T-helper 1 cell treated with Interleukin-12 subunit alpha and Interleukin-12 subunit beta and Interleukin-4 antibody, amounts not matched to agents 30 ng/mL and 1 ng/mL, for 36 hours (primary cell): Measurements from ENCODE around the gene ESR1. TPM values are rescaled to one million over a fixed set of nuclear protein-coding genes. Genes with fewer than 3 reads are reported as not detected.

Experiments used
- intact Hi-C: fragments of 100-400 bp; cut with micrococcal nuclease; formaldehyde crosslinking; loops from one replicate; pipeline ENCODE4 v1.15.1; 2024
- total RNA-seq: library from RNA; stranded (reverse); gene quantifications from 2 replicates; pipeline ENCODE4 v1.2.3, GENCODE V29; 2022

Gene ESR1
- total RNA-seq = 3.6 and 4.8 TPM in 2 replicates

DNA sequence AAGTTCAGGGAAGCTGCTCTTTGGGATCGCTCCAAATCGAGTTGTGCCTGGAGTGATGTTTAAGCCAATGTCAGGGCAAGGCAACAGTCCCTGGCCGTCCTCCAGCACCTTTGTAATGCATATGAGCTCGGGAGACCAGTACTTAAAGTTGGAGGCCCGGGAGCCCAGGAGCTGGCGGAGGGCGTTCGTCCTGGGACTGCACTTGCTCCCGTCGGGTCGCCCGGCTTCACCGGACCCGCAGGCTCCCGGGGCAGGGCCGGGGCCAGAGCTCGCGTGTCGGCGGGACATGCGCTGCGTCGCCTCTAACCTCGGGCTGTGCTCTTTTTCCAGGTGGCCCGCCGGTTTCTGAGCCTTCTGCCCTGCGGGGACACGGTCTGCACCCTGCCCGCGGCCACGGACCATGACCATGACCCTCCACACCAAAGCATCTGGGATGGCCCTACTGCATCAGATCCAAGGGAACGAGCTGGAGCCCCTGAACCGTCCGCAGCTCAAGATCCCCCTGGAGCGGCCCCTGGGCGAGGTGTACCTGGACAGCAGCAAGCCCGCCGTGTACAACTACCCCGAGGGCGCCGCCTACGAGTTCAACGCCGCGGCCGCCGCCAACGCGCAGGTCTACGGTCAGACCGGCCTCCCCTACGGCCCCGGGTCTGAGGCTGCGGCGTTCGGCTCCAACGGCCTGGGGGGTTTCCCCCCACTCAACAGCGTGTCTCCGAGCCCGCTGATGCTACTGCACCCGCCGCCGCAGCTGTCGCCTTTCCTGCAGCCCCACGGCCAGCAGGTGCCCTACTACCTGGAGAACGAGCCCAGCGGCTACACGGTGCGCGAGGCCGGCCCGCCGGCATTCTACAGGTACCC is at the start of gene ESR1:
ESR1 (plus strand) TSS at position 170 of the 858 bp plus-strand sequence; CDS start at position 401, 231 bp downstream.
- intact Hi-C loops = loop anchor here (2.0 kb wide), 2 partner anchors 43 to 117 kb away; no protein-coding TSS in a partner anchor

DNA sequence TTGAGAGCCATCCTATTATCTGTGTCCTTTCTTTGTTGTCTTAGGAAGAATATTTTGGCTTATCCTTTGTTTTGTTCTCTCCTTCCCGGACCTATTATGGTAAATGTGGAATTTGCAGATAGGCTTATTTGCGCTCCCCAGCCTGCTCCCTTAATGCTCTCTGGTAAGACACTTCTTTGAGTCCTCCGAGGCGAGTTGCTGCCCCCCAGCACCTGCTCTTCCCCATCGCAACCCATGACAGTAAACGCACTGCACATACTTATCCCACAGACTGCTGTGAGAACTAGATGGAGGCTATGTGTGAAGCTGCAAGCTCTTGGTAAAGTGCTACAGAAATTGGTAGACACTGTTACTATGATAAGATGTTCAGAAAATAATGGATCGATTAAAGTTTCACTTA is 47.0 kb upstream of the ESR1 start:
- intact Hi-C loops = no loop called here

DNA sequence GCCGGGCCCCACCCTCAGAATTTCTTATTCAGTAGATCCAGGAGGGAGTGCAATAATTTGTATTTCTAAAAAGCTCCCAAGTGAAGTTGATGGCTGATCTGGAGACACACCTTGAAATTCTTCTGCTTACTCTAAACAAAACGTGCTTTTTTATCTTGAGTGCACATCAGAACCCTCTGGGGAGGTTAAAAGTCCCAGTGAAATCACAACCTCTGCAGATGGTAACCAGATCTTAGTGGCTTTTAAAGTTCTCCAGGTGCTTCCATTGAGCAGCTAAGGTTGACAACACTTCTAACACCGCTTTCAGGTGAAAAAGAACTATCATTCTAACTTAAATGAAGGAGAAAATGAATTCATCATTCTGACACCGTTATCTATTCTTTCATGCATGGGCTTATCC is 45.6 kb upstream of the ESR1 start:
- intact Hi-C loops = no loop called here

DNA sequence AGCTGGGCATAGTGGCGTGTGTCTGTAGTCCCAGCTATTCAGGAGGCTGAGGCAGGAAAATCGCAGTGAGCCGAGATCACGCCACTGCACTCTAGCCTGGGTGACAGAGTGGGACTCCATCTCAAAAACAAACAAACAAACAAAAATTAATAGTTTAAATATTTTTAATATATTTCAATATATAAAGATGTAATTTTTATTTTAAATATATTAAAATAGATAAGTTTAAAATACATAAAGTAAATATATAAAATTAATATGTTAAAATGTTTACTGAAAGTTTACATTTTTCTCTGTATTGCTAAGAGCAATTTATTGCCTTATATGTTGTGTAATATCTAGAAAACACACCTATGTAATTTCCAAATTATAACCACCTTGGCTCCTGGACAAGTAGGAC is 44.7 kb upstream of the ESR1 start:
- intact Hi-C loops = no loop called here

DNA sequence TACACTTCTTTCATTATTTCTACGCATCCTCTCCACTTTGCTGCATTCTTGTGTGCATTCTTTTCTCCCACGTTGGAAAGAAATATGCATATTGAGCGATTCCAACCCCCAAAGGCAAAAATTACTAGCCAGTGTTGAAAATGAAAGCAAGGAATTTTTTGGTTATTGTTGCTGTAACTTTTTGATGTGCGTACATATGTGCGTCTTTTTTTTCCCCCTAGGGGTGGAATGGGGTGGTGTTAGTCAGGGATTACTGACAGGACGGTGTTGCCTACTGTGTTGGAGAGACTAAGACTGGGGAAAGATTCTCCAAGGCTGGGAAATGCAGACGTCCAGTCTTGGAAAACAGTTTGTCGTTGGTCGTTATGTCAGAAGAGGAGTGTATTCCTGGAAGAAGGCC is 44.2 kb upstream of the ESR1 start:
- intact Hi-C loops = no loop called here

DNA sequence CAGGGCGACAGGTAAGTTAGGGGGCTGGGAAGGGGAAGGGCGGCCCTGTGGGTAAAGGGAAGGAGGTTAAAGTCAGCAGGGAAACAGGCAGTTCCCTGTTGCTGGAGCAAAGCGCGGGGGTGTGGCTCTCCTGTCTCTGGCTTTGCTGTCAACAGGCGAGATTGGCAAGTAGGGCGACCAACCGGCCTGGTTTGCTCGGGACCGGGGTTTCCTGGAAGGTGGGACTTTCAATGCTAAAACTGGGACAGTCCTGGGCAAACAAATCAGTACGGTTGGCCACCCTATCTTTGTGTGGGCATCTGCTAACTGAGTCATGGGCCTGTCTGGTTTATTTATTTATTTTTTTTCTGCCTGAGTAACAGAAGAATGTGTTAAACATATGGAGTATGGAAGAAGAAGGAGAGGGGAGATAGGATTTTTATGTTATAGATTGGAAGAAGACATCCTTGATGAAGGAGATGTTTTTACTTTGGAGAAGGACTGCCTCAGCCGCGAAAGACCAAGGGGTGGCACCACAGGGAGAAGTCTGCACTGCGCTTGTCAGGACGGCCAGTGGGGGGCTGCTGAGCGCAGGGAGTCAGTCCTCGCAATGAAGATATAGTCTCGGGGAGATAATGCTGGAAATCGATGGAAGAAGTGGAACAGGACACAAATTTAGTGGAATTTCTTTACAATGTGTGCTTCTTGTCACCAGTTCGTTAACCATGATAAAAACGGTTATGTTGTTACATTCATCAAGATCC is 43.4 kb upstream of the ESR1 start:
- intact Hi-C loops = loop anchor here (2.0 kb wide), 4 partner anchors 41 to 537 kb away; partner anchors contain the start of gene ESR1

DNA sequence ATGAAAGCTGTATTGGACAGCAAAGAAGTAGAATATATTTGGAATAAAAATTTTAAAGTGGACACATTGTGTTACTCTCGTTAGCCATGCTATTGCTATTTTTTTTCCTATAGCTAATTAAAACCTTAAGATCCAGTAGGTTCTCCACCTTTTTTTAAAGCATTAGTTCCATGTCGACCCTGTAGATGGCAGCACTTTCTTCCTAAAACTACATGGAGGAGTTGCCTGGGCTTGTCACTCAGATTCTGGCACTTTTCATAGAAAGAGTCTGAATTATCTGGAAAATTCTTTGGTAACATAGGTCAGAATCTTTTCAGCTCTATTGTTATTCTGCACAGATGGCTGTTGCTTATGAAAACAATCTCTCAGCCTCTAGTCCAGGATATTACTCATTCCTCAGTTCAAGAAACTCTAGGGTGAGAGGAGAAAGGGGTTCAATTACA is 42.0 kb upstream of the ESR1 start:
- intact Hi-C loops = loop anchor here (1.0 to 5.0 kb wide), 12 partner anchors 41 to 1217 kb away; partner anchors contain the start of genes ESR1, FBXO5 and RMND1

DNA sequence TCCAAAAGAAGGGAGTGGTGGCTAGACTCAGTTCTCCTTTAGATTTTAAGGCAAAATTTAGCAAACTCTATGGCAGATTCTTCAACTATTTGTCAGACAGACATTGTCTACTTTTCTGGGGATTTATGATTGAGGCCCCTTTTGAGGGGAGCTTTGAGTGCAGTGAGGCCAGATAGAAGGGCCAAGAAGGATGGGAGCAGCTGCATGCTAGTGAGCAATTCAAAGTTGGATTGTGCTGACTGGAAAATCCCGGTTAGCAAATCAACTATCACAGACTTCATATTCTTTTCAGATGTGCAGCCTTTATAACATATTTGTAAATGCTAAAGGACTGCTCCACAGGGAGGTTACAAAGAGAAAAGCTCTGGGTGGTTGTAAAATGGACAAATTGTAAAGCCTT is 35.0 kb upstream of the ESR1 start:
- intact Hi-C loops = no loop called here

DNA sequence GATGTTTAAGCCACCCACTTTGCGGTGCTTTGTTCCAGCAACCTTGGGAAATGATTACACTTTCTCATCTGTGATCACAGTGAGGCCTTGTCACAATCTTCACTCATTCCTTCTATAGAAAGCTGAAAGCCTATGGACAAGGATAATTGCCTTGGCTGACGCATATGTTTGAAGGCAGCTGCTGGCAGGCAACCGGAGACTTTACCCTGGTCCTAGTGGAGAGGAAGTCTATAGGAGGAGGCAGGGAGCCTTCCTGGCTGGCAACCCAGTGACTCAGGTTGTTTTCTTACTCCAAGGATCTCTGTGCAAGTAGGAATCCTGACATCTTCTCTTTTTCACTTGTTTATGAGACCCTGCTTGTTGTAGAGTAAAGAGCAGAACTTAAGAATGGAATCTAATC is 34.1 kb upstream of the ESR1 start:
- intact Hi-C loops = no loop called here

DNA sequence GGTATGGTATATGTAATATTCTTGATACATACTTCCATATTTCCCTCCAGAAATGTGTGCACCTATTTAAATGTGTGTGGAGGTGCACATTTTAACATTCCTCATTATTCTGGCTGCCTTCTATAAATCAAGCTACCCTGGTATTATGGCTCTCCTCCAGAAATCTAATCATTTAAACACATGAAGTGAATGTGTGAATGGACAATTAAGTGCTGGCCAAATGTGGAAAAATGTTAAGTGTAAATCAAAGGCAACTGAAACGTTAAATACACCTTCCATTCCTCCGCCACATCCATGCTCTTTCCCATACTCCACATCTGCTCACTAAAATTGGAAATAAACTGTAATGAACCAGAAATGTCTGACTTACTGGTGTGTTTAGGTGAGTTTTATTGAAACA is 24.9 kb upstream of the ESR1 start:
- intact Hi-C loops = no loop called here

DNA sequence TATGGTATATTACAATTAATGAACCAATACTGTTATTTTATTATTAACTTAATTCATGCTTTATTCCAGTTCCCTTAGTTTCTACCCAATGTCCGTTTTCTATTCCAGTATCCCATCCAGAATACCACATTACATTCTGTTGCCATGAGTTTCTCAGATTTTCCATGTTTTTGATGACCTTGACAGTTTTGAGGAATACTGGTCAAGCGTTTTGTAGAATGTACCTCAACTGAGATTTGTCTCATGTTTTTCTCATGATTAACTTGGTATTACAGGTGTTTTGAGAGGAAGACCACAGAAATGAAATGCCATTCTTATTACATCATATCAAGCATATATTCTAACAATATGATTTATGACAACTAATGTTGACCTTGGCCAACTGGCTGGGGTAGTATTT is 23.8 kb upstream of the ESR1 start:
- intact Hi-C loops = no loop called here

DNA sequence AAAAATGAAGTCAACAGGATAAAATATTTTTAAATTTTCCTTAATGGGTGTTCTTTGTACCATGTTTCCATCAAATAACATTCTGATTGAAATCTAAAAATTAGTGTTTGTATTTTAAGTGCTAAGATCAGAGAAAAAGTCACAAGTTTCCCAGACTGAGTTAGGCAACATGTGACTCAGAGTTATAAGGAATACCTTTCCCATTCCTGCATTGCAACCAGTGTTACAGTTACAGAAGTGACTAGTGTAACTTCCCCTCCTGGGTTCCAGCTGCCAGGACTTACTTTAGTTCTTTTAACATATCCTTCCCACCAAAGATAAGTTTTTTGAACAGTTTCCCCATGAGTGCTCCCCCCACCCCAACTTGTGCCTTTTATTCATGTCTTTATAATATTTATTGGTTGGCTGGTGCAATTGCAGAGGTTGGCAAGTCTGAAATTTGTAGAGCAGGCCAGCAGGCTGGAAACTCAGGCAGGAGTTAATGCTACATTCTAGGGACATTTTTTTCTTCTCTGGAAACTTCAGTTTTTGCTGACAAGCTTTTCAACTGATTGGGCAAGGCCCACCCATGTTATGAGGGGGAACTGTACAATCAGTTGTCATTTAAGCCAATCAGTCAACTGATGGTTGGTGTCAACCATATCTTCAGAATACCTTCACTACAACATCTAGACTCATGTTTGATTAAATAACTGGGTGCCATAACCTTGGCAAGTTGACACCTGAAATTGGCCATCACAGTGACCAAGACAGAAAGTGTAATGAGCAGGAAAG is 22.9 kb upstream of the ESR1 start:
- intact Hi-C loops = no loop called here

DNA sequence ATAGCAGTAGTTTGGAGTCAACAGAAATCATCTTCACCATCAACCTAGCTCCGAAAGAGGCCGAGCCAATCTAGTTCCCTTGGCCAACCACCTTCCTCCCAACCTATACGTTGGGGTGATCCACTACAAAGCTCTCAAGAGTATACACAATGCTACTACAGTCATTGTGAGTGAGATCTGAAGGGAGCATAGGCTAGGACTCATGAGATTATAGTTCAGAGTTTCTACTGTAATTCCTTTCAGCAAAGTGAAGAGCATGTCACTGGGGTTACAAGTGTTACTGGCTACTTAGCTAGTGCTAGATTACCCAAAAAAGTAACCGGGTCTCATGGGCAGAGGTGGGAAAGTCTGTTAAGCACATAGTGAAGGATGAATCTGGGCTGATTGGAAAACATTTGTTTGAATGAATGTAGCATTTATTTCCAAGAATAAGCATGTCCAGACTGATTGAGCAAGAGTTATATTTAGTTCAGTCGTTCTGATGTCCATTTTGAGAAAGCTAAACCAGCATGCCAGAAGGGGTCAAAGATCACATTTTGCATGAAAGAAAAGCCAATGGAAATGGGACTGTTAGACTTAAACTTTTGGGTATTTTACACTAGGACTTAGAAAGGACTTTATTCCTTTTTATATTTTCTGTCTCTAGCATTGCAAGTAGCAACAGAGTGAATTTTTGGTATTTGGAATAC is 10.5 kb upstream of the ESR1 start:
- intact Hi-C loops = no loop called here

DNA sequence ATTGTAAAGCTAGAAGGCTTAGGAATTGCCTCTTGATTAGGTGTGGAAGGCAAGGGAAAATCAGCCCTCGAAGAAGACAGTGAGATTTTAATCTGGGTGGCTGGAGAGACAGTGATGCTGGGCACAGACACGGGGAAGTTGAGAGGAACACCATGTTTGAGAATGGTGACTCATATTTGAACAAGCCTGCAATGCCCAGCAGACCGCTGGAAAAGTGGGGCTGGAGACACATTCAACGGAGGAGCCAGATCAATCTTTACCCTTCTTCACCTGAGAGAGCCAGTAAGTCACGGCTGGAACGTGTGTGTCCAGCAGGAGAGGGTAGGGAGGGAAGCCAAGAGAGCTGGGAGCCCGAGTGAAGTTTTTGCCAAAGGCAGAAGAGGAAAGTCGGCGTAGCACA is 3.7 kb upstream of the ESR1 start:
- intact Hi-C loops = no loop called here

DNA sequence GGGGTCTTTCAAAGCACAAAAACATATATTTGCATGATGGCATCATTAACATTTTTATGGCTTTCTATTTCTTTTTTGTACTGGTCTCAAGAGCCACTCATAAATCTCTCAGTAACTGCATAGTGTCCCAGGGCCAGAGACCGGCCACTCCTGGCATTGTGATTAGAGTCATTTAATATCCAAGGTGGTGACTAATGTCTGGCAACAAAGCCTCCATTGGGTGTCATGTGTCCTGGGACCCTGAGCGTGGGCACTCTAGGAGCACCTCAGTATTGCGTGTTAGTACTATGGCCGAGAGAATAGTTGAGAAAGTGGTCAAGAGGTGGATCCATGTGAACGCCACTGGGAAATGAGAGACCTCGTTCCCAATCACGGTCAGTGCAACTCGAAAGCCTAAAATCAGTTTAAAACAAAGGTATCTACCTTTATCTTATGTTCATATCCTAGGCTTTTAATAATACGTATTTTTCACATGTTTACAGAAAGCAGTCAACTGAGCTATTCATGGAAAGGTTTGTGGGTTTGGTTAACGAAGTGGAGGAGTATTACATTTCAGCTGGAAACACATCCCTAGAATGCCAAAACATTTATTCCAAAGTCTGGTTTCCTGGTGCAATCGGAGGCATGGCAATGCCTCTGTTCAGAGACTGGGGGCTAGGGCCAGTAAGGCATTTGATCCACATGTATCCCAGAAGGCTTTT is 2.7 kb upstream of the ESR1 start:
- intact Hi-C loops = no loop called here

DNA sequence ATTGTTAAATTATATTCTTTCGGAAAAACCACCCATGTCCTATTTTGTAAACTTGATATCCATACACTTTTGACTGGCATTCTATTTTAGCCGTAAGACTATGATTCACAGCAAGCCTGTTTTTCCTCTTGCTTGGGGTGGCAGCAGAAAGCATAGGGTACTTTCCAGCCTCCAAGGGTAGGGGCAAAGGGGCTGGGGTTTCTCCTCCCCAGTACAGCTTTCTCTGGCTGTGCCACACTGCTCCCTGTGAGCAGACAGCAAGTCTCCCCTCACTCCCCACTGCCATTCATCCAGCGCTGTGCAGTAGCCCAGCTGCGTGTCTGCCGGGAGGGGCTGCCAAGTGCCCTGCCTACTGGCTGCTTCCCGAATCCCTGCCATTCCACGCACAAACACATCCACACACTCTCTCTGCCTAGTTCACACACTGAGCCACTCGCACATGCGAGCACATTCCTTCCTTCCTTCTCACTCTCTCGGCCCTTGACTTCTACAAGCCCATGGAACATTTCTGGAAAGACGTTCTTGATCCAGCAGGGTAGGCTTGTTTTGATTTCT is 2.1 kb upstream of the ESR1 start:
- intact Hi-C loops = no loop called here

DNA sequence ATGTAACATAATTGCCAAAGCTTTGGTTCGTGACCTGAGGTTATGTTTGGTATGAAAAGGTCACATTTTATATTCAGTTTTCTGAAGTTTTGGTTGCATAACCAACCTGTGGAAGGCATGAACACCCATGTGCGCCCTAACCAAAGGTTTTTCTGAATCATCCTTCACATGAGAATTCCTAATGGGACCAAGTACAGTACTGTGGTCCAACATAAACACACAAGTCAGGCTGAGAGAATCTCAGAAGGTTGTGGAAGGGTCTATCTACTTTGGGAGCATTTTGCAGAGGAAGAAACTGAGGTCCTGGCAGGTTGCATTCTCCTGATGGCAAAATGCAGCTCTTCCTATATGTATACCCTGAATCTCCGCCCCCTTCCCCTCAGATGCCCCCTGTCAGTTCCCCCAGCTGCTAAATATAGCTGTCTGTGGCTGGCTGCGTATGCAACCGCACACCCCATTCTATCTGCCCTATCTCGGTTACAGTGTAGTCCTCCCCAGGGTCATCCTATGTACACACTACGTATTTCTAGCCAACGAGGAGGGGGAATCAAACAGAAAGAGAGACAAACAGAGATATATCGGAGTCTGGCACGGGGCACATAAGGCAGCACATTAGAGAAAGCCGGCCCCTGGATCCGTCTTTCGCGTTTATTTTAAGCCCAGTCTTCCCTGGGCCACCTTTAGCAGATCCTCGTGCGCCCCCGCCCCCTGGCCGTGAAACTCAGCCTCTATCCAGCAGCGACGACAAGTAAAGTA is 547 bp upstream of the ESR1 start:
- intact Hi-C loops = loop anchor here (2.0 kb wide), 2 partner anchors 42 to 116 kb away; no protein-coding TSS in a partner anchor

DNA sequence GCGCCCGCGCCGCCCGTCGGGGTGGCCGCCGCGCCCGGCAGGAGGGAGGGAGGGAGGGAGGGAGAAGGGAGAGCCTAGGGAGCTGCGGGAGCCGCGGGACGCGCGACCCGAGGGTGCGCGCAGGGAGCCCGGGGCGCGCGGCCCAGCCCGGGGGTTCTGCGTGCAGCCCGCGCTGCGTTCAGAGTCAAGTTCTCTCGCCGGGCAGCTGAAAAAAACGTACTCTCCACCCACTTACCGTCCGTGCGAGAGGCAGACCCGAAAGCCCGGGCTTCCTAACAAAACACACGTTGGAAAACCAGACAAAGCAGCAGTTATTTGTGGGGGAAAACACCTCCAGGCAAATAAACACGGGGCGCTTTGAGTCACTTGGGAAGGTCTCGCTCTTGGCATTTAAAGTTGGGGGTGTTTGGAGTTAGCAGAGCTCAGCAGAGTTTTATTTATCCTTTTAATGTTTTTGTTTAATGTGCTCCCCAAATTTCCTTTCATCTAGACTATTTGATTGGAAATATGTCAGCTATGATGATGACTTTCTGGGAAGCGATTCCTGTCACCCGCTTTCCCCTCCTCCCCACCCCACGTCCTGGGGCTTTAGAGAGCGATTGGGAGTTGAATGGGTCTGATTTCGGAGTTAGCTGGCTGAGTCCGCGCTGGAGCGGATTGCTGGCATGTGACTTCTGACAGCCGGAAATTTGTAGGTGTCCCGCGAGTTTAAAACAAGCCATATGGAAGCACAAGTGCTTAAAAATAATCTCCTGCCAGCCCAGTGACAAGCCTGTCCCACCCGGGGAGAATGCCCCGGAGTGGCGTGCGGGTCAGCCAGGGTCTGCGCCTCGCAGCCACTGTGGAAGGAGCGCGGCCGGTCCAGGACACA is 1.1 kb downstream of the ESR1 start:
- intact Hi-C loops = no loop called here
